ENCODE measurements around the gene CELF4. TPM values are rescaled to one million over a fixed set of nuclear protein-coding genes. Genes with fewer than 3 reads are reported as not detected.

Gene CELF4
- total and polyA plus RNA-seq, 2 donors (not counting 3 experiments of a cell fraction or from before 2014, with no cell fraction given), result not detected

DNA sequence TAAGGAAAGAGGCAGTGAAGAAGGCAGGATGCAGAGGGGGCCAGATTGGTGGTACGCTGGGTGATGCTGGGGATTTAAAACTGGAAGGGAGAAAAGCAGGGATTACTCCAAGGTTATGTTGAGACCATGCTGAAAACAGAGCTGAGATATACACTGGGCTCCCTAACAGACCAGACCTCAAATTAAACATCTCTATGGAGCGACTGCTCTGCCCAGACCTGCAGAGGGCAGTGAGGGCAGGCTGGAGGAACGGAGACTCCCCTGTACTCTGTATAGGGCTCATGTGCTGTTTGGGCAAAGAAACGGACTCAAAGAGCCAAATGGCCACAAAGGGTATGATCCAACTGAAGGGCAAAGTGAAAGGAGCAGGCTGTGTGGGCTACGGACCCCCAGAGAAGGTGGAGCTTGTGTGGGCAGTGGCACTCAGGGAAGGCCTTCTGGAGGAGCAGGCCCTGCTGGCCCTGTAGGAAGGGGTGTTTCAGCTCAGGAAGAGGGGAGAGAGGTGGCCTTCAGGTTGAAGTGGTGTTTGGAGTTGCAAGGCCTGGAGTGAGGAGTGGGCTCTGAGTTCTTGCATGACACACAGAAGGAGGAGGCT, 4.8 kb upstream of the CELF4 start:
- dilution Hi-C loops (cut with MboI; ENCODE audit: extremely low pct_ligation_motif_present, low sequenced_read_pairs) (no loop called here), intact Hi-C loops (cut with micrococcal nuclease) (no loop called here)
- Histone ChIP-seq H2AFZ (ENCODE audit: low read depth, low read length) (no peak overlapping the region), H3K36me3 (ENCODE audit: control insufficient read depth in 2 of 2, extremely low read depth in 1 of 2, insufficient read depth in 2 of 2, low read length in 2 of 2) (no peaks in the 10 kb centered on the region), H4K20me1 (replicated peaks; ENCODE audit: control insufficient read depth, extremely low read depth, insufficient read depth, low read length) (no peaks in the 10 kb centered on the region), H3K4me1 (ENCODE audit: control insufficient read depth, extremely low read depth, insufficient read depth, low read length) (peaks cover 4% of the 10 kb centered on the region), H3K27me3 (ENCODE audit: control insufficient read depth in 2 of 2, insufficient read depth in 2 of 2, low read length in 2 of 2) (peaks cover 20 to 33% of the 10 kb centered on the region in 2 experiments), H3K4me2 (ENCODE audit: insufficient read depth, low read length) (no peak overlapping the region), H3K27ac (ENCODE audit: insufficient read depth, low read depth, low read length) (no peak overlapping the region), H3K4me3 (replicated peaks in 1 of 3; ENCODE audit: insufficient read depth in 1 of 3, low read depth in 1 of 3, low read length in 3 of 3) (no peak overlapping the region), H3K79me2 (ENCODE audit: control insufficient read depth, insufficient read depth, low read length) (no peaks in the 10 kb centered on the region), H3K9me3 (replicated peaks; ENCODE audit: control insufficient read depth, insufficient read depth, low read length) (no peaks in the 10 kb centered on the region), H3K9ac (replicated peaks; ENCODE audit: extremely low read depth, insufficient read depth, low read length) (no peak overlapping the region), H3K9me1 (replicated peaks; ENCODE audit: control insufficient read depth, extremely low read depth, insufficient read depth, low read length) (no peaks in the 10 kb centered on the region)
- CTCF ChIA-PET, result no interaction called here
- POLR2A ChIA-PET, result no interaction called here
- FAIRE-seq (no peak), DNase-seq (ENCODE audit: low read depth, low spot score) (no peak)
- no TSS peak for BruUV-seq (replicated peaks)
- TF ChIP-seq CTCF (IDR thresholded peaks at IDR 0.05; ENCODE audit: extremely low read depth in 1 of 2, insufficient read depth in 1 of 2, low read depth in 1 of 2, low read length in 2 of 2), result no peak
- no peak for TF ChIP-seq GATA2 (IDR thresholded peaks at IDR 0.05; ENCODE audit: insufficient read depth, insufficient read length, low read depth, low read length)
- TF ChIP-seq MAX (IDR thresholded peaks at IDR 0.05; ENCODE audit: insufficient read depth, insufficient read length), result no peak
- no peak for TF ChIP-seq MYC (IDR thresholded peaks at IDR 0.05; ENCODE audit: low read depth, low read length)

GRCh38 chr18:37568671-37569070, 3.1 kb upstream of the CELF4 start:
- dilution Hi-C loops (cut with MboI; ENCODE audit: extremely low pct_ligation_motif_present, low sequenced_read_pairs) (no loop called here), intact Hi-C loops (cut with micrococcal nuclease) (no loop called here)
- no peaks in the 10 kb centered on the region for H3K36me3 ChIP-seq (ENCODE audit: control insufficient read depth in 2 of 2, extremely low read depth in 1 of 2, insufficient read depth in 2 of 2, low read length in 2 of 2)
- DNase-seq (ENCODE audit: low read depth, low spot score) (no peak), FAIRE-seq (no peak)
- POLR2A ChIA-PET, result no interaction called here
- no peaks in the 10 kb centered on the region for H3K79me2 ChIP-seq (ENCODE audit: control insufficient read depth, insufficient read depth, low read length)
- TF ChIP-seq CTCF (IDR thresholded peaks at IDR 0.05; ENCODE audit: extremely low read depth in 1 of 2, insufficient read depth in 1 of 2, low read depth in 1 of 2, low read length in 2 of 2) (no peak), POLR2A (IDR thresholded peaks at IDR 0.05; ENCODE audit: low read depth, low read length) (no peak), GATA2 (IDR thresholded peaks at IDR 0.05; ENCODE audit: insufficient read depth, insufficient read length, low read depth, low read length) (no peak), EZH2 (IDR thresholded peaks at IDR 0.05; ENCODE audit: borderline replicate concordance, low read depth, low read length, severe bottlenecking) (no peak), JUN (IDR thresholded peaks at IDR 0.05; ENCODE audit: borderline replicate concordance, insufficient read depth, insufficient read length, low read depth) (no peak), MYC (IDR thresholded peaks at IDR 0.05; ENCODE audit: low read depth, low read length) (no peak), MAX (IDR thresholded peaks at IDR 0.05; ENCODE audit: insufficient read depth, insufficient read length) (no peak), FOS (IDR thresholded peaks at IDR 0.05; ENCODE audit: borderline replicate concordance, insufficient read depth, low read length) (no peak), POLR2AphosphoS5 (IDR thresholded peaks at IDR 0.05; ENCODE audit: insufficient read depth, low read depth, low read length) (no peak)
- H3K4me3 ChIP-seq (replicated peaks in 1 of 3; ENCODE audit: insufficient read depth in 1 of 3, low read depth in 1 of 3, low read length in 3 of 3), result no peak overlapping the region
- CTCF ChIA-PET, result no interaction called here
- H3K4me1 ChIP-seq (ENCODE audit: control insufficient read depth, extremely low read depth, insufficient read depth, low read length), result peaks cover 4% of the 10 kb centered on the region
- BruUV-seq (replicated peaks), result no TSS peak
- no peak overlapping the region for H3K27ac ChIP-seq (ENCODE audit: insufficient read depth, low read depth, low read length)
- no peaks in the 10 kb centered on the region for H3K9me3 ChIP-seq (replicated peaks; ENCODE audit: control insufficient read depth, insufficient read depth, low read length)
- no peak overlapping the region for H3K9ac ChIP-seq (replicated peaks; ENCODE audit: extremely low read depth, insufficient read depth, low read length)
- H4K20me1 ChIP-seq (replicated peaks; ENCODE audit: control insufficient read depth, extremely low read depth, insufficient read depth, low read length), result no peaks in the 10 kb centered on the region
- no peaks in the 10 kb centered on the region for H3K9me1 ChIP-seq (replicated peaks; ENCODE audit: control insufficient read depth, extremely low read depth, insufficient read depth, low read length)
- peaks cover 32 to 50% of the 10 kb centered on the region in 2 experiments for H3K27me3 ChIP-seq (ENCODE audit: control insufficient read depth in 2 of 2, insufficient read depth in 2 of 2, low read length in 2 of 2)
- H3K4me2 ChIP-seq (ENCODE audit: insufficient read depth, low read length), result no peak overlapping the region
- H2AFZ ChIP-seq (ENCODE audit: low read depth, low read length), result no peak overlapping the region
